ENCODE data around the gene CEND1. TPM values are rescaled to one million over a fixed set of nuclear protein-coding genes. Genes with fewer than 3 reads are reported as not detected.

CEND1 gene
- total and polyA plus RNA-seq, 2 of the 13 experiments (the other 11 are each of a cell fraction or from before 2014, with no cell fraction given) = not detected

- no TSS peak for BruUV-seq (replicated peaks)
- in situ Hi-C loops (cut with HindIII; ENCODE audit: extremely low pct_ligation_motif_present, low pct_unique_long_range_greater_than_20kb) = no loop called here
- ChIA-PET CTCF (ENCODE audit: low intra/inter-chr PET ratio, low total read pairs) (no interaction called here), POLR2A (interaction anchor here (0.6 to 5.3 kb wide), 17 partner anchors 9 to 261 kb away, joined by 3 to 44 read pairs (median 4); partner anchors contain the start of genes DEAF1, GATD1, PHRF1 and PIDD1)
- Histone ChIP-seq H3K79me2 (ENCODE audit: insufficient read depth, low read length) (peaks cover 4% of the 10 kb centered on the region), H3K27me3 (ENCODE audit: control insufficient read depth in 1 of 2, insufficient read depth in 2 of 2, low read length in 2 of 2) (no peaks in the 10 kb centered on the region; a peak in 1 of 5 replicates), H4K20me1 (ENCODE audit: insufficient read depth, low read length) (no peaks in the 10 kb centered on the region), H3K27ac (ENCODE audit: extremely low read length, insufficient read depth, low read length) (peak overlapping the region; percentile 80), H3K9me3 (ENCODE audit: low read length) (no peaks in the 10 kb centered on the region), H3K36me3 (replicated peaks in 1 of 2; ENCODE audit: control insufficient read depth in 1 of 2, insufficient read depth in 2 of 2, low read length in 2 of 2) (peaks cover 1 to 4% of the 10 kb centered on the region in 2 experiments; a peak in 1 of 5 replicates), H3K4me2 (ENCODE audit: low read depth, low read length) (peak overlapping the region; percentile 100), H3K9ac (ENCODE audit: insufficient read depth, low read depth, low read length) (peak overlapping the region; percentile 82), H3K4me3 (replicated peaks in 1 of 3; ENCODE audit: insufficient read depth in 1 of 3, low read depth in 2 of 3, low read length in 3 of 3) (peak overlapping the region; percentile 70 to 97 (median 94)), H3K4me1 (ENCODE audit: insufficient read depth, low read length) (no peaks in the 10 kb centered on the region), H2AFZ (ENCODE audit: low read length) (no peak overlapping the region)
- ATAC-seq (peak; percentile 30), DNase-seq (ENCODE audit: low spot score) (peak; percentile 30), FAIRE-seq (no peak)
- WGBS (ENCODE audit: low lambda C conversion rate) = 0% methylated on average over 8 of the region's 18 CpGs
- intact Hi-C loops (cut with micrococcal nuclease; ENCODE audit: unreplicated experiment) = no loop called here
- TF ChIP-seq ZNF670 (CRISPR knock-in tag; IDR thresholded peaks at IDR 0.05; ENCODE audit: borderline replicate concordance) = no peak
- TF ChIP-seq ZNF138 (CRISPR knock-in tag; IDR thresholded peaks at IDR 0.05; ENCODE audit: low read depth) = no peak
- no peak for TF ChIP-seq KMT2A (CRISPR knock-in tag; IDR thresholded peaks at IDR 0.05)
- TF ChIP-seq, protein P1, sequence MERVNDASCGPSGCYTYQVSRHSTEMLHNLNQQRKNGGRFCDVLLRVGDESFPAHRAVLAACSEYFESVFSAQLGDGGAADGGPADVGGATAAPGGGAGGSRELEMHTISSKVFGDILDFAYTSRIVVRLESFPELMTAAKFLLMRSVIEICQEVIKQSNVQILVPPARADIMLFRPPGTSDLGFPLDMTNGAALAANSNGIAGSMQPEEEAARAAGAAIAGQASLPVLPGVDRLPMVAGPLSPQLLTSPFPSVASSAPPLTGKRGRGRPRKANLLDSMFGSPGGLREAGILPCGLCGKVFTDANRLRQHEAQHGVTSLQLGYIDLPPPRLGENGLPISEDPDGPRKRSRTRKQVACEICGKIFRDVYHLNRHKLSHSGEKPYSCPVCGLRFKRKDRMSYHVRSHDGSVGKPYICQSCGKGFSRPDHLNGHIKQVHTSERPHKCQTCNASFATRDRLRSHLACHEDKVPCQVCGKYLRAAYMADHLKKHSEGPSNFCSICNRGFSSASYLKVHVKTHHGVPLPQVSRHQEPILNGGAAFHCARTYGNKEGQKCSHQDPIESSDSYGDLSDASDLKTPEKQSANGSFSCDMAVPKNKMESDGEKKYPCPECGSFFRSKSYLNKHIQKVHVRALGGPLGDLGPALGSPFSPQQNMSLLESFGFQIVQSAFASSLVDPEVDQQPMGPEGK (CRISPR knock-in tag; IDR thresholded peaks at IDR 0.05) = peak; percentile 9; the same call in 1 of the 2 replicates
- TF ChIP-seq DPF2 (CRISPR knock-in tag; IDR thresholded peaks at IDR 0.05; ENCODE audit: borderline replicate concordance, low read depth) = no peak
- no peak for TF ChIP-seq ZSCAN22 (CRISPR knock-in tag; IDR thresholded peaks at IDR 0.05)
- TF ChIP-seq ZNF382 (CRISPR knock-in tag; IDR thresholded peaks at IDR 0.05; ENCODE audit: borderline replicate concordance) = no peak
- TF ChIP-seq EZH2 (conservative IDR thresholded peaks at IDR 0.05; ENCODE audit: low read depth, low read length) = no peak
- no peak for TF ChIP-seq ZNF782 (CRISPR knock-in tag; IDR thresholded peaks at IDR 0.05; ENCODE audit: borderline replicate concordance)
- TF ChIP-seq ZNF292 (CRISPR knock-in tag; IDR thresholded peaks at IDR 0.05; ENCODE audit: borderline replicate concordance, low read depth) = no peak
- TF ChIP-seq SOX13 (IDR thresholded peaks at IDR 0.05) = no peak
- no peak for TF ChIP-seq SOX13 (CRISPR knock-in tag; conservative IDR thresholded peaks at IDR 0.05 in 1 of 2, IDR thresholded peaks at IDR 0.05 in 1 of 2)
- no peak for TF ChIP-seq MAFF (IDR thresholded peaks at IDR 0.05; ENCODE audit: low read depth, low read length)
- 0 out of 2 replicates have a peak, but pooled peaks have one; percentile 14 for TF ChIP-seq ZNF335 (CRISPR knock-in tag; IDR thresholded peaks at IDR 0.05)
- TF ChIP-seq, protein P2, sequence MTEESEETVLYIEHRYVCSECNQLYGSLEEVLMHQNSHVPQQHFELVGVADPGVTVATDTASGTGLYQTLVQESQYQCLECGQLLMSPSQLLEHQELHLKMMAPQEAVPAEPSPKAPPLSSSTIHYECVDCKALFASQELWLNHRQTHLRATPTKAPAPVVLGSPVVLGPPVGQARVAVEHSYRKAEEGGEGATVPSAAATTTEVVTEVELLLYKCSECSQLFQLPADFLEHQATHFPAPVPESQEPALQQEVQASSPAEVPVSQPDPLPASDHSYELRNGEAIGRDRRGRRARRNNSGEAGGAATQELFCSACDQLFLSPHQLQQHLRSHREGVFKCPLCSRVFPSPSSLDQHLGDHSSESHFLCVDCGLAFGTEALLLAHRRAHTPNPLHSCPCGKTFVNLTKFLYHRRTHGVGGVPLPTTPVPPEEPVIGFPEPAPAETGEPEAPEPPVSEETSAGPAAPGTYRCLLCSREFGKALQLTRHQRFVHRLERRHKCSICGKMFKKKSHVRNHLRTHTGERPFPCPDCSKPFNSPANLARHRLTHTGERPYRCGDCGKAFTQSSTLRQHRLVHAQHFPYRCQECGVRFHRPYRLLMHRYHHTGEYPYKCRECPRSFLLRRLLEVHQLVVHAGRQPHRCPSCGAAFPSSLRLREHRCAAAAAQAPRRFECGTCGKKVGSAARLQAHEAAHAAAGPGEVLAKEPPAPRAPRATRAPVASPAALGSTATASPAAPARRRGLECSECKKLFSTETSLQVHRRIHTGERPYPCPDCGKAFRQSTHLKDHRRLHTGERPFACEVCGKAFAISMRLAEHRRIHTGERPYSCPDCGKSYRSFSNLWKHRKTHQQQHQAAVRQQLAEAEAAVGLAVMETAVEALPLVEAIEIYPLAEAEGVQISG (CRISPR knock-in tag; IDR thresholded peaks at IDR 0.05) = no peak
- TF ChIP-seq ZFP36 (IDR thresholded peaks at IDR 0.05; ENCODE audit: borderline replicate concordance, low read depth, low read length, partially characterized antibody) = no peak
- 0 out of 2 replicates have a peak, but pooled peaks have one; percentile 46 for TF ChIP-seq ZNF776 (CRISPR knock-in tag; IDR thresholded peaks at IDR 0.05)
- TF ChIP-seq, protein P3, sequence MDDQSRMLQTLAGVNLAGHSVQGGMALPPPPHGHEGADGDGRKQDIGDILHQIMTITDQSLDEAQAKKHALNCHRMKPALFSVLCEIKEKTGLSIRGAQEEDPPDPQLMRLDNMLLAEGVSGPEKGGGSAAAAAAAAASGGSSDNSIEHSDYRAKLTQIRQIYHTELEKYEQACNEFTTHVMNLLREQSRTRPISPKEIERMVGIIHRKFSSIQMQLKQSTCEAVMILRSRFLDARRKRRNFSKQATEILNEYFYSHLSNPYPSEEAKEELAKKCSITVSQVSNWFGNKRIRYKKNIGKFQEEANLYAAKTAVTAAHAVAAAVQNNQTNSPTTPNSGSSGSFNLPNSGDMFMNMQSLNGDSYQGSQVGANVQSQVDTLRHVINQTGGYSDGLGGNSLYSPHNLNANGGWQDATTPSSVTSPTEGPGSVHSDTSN (CRISPR knock-in tag; IDR thresholded peaks at IDR 0.05; ENCODE audit: borderline replicate concordance) = no peak
These were observed 6.8 kb upstream of the CEND1 start for GRCh38 chr11:796565-797295.

All from HepG2 (cell line).